ENCODE measurements around the gene COMMD1.
"Not testable (repeated sequence)": the region's sequence is repeated elsewhere in the genome, so short reads cannot be mapped to it uniquely, and the experiment has no call there.

COMMD1 gene

GRCh38 chr2:62032096-62032495 lies 126.6 kb downstream of the COMMD1 start:
- no peak for DNase-seq

- DNase-seq: no peak
These were observed 129.2 kb downstream of the COMMD1 start for GRCh38 chr2:62034715-62035114.

GRCh38 chr2:62036229-62036628 lies 130.8 kb downstream of the COMMD1 start:
- DNase-seq: no peak

GRCh38 chr2:62036761-62037250 lies 131.3 kb downstream of the COMMD1 start:
- no peak for DNase-seq

DNA sequence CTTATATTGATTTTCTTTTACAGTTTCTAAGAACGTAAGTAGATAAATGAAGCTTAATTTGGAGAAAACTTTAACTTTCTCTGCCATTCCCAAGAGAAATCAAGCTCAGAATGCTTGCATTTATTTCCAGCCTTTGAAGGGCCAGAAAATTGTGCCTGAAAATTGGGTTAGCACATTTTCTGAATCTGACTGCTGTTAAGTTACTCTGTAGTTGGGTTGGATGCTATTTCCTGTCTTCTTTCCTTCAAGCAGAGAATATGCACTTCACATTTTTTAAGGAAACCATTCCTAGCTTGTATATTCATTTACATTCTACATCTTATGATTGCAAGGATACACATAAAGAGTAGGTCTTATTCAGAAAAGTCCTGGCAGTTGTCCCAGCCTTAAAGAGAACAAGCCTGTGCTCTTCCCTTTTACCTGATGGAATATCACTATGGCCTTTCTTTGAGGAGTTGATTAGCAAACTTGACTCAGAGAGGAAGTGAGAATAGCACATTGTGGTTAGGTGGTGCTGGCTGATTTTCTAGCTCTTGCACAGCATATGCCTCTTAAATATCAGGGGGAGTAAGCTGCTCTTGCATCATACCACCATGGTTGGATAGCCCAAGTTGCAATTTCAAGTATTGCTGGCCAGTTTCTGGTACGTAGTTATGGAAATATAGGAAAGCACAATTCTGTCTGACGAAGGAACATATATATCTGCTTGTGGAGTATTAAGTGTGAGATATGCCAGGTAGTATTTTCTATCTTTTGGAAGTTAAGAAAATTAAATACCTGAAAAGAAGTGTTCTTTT lies 133.7 kb downstream of the COMMD1 start:
- DNase-seq: peak; percentile 26

DNA sequence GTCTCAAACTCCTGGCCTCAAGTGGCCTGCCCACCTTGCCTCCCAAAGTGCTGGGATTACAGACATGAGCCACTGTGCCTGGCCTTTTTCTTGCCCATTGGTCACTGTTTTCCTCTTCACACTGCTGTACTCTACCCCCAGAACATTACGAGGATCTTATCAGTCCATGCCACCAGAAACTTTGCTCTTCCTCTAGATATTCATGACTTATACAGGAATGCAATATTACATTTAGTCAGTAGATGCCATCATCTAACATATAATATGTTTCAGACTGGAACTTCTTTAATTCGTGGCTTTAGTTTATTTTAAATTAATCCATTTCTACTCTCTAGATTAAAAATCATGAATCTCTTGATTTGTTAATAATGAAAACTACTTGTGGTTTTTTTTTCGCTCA lies 135.5 kb downstream of the COMMD1 start:
- no peak for DNase-seq

DNA sequence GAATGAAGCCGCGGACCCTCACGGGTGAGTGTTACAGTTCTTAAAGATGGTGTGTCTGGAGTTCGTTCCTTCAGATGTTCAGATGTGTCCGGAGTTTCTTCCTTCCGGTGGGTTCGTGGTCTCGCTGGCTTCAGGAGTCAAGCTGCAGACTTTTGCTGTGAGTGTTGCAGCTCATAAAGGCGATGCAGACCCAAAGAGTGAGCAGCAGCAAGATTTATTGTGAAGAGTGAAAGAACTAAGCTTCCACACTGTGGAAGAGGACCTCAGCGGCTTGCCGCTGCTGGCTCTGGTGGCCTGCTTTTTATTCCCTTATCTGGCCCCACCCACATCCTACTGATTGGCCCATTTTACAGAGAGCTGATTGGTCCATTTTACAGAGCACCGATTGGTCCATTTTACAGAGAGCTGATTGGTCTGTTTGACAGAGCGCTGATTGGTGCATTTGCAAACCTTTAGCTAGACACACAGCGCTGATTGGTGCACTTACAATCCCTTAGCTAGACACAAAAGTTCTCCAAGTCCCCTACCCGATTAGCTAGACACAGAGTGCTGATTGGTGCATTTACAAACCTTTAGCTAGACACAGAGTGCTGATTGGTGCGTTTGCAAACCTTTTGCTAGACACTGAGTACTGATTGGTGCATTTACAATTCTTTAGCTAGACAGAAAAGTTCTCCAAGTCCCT lies 136.4 kb downstream of the COMMD1 start:
- not testable (repeated sequence) for DNase-seq

- no peak for DNase-seq
These were observed 136.9 kb downstream of the COMMD1 start for GRCh38 chr2:62042400-62042799.

- no peak for DNase-seq
These were observed 137.5 kb downstream of the COMMD1 start for GRCh38 chr2:62042944-62043343.

DNA sequence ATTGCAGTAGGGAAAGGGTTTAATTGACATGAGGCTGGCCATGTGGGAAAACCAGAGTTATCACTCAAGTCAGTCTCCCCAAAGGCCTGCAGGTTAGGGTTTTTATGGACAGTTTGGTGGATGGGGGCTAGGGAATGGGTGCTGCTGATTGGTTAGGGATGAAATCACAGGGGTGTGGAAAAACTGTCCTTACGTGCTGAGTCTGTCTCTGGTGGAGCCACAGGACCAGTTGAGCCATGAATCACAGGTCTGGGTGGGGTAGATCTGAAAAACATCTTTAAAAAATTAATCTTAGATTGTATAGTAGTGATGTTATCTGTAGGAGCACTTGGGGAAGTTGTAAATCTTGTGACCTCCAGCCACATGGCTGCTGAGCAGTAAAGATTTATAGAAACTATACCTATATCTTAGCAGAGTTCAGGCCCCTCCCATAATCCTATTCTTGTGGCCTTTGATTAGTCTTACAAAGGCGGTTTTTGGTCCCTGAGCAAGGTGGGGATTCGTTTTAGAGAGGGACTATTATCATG lies 139.6 kb downstream of the COMMD1 start:
- DNase-seq: no peak

DNA sequence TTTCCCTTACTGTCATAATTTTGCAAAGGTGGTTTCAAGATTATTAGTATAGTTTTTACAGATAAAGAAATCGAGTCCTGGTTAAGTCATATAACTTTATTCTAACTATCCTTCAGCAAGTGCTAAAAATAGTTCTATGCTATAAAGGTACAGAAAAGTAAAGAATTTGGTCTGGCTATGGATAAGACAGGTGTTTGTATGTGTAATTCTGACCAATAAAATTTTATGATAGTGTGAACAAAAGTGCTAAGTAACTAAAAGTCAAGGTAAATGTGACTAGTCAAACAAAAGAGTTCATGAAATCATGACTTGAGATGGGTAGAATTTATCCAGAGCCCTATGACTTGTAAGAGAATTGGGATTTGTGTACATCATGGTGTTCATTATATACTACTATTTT lies 140.7 kb downstream of the COMMD1 start:
- DNase-seq: no peak

DNA sequence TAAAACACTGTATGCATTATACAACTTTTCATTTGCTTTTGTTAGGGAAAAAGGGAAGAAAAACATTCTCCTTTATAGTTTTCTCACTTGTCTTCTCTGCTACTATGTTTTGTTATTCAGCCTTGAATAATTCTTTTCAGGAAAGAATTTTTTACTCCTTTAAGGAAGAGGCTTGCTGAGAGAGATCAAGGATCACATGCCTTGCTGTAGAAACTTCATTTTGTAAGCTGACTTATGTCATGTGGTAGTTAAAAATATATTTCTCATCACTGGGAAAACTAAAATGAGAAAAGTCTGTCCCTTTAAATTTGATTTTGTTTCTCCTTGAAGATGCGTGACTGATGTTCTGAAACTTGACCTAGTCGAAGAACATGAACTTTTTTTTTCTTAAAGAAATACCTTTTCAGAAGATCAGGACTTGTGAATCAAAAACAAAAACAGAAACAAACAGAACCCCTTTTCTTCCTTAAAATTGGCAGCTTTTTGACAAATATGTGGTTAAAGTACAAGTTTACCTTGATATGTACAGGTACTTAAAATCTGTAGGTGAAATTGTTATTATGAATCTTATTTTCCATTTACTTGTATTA lies 145.1 kb downstream of the COMMD1 start:
- no peak for DNase-seq

GRCh38 chr2:62054029-62054791 lies 148.7 kb downstream of the COMMD1 start:
- no peak for DNase-seq

DNA sequence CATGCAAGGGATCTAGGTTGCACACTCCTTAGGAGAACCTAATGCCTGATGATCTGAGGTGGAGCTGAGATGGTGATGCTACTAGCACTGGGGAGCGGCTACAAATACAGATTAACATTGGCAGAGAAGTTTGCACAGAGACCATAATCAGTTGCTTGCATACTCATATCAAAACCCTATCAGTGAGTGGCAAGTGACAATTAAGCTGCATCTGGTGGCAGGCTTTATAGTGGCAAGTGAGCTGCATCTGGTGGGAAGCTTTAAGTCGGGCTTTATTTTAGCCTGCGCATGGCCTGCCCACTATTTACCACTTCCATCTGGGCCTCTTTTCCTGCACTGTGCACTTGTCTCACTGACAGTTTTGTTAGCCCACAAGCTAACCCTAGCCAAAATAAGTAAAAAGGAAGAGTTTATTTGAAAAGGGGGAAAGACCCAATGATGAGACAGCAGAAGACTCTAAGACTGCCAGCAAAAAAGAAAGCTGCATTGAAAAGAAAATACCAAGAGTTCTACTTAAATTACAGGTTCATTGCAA lies 149.5 kb downstream of the COMMD1 start:
- no peak for DNase-seq

DNA sequence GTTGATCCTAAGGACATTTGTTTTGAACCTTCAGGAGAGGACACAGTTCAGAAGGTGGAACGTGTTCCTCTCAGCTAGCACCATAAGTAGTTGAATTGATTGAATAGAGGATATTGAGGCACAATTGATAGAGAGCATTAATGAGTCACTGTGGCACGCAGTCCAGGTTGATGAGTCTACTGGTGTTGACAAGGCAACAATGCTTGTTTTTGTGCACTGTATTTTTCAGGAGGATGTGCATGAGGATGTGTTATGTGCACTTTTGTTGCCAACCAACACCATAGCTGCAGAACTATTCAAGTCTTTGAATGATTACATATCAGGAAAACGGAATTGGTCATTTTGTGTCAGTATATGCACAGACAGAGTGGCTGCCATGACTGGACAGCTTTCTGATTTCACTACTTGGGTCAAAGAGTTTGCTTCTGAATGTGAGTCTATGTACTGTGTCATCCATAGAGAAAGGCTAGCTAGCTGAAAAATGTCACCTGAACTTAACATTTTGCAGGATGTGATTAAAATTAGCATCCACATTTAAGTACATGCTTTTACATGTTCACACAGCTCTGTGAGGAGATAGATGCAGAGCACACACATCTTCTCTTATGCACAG lies 150.4 kb downstream of the COMMD1 start:
- DNase-seq: no peak

- no peak for DNase-seq
These were observed 150.9 kb downstream of the COMMD1 start for GRCh38 chr2:62056341-62056740.

GRCh38 chr2:62065243-62065642 lies 159.8 kb downstream of the COMMD1 start:
- no peak for DNase-seq

DNA sequence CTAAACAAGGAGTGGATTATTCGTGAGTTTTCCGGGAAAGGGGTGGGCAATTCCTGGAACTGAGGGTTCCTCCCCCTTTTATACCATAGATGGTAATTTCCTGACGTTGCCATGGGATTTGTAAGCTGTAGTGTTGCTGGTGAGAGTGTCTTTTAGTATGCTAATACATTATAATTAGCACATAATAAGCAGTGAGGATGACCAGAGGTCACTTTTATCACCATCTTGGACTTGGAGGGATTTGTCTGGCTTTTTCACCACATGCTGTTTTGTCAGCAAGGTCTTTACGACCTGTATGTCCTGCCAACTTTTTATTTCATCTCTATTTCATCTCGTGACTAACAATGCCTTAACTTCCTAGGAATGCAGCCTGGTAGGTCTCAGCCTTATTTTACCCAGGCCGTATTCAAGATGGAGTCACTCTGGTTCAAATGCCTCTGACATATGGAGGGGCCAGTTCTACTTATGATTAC lies 165.7 kb downstream of the COMMD1 start:
- DNase-seq: no peak

DNA sequence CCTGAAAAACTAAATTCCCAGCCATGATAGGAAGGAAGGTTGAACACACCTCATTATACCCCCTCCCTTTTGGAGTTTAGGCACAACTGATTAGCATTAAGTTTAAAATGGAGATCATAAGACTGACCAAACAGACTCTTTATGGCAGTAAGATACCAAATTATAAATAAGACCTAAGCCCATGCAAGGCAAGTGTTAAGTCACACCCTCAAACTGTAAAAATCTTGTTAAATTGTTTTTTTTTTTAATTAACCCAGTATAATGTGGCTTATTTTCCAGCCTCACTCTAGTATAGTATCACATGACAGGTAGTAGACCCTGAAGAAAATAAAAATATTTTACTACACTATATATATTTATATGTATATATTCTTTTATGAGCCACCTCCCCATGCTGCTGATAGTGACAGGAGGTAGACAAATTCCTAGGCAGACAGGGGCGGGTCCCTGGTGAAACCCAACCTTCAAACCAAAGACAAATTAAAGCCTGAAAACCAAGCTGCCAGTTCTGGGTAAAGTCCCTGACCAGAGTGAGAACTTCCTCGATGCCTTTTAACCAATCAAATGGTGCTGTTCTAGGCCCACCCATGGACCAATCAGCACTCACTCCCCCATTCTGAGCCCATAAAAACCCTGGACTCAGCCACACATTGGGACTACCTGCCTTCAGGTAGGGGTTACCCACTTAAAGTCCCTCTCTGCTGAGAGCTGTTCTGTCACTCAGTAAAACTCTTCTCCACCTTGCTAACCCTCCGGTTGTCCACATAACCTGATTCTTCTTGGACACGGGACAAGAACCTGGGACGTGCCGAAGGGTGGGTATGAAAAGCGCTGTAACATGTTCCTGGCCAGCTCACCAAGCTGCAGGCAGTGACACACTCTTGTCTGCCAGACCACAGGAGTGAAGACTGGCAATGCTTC lies 166.5 kb downstream of the COMMD1 start:
- no peak for DNase-seq

- no peak for DNase-seq
These were observed 168.8 kb downstream of the COMMD1 start for GRCh38 chr2:62074233-62074632.
